Breast epithelium (tissue), 3 donors: ENCODE results near the gene ZMYND15.

Source experiments
- CTCF ChIP-seq, 3 donors: fragments of 450-650 bp; IDR thresholded peaks; one replicate each; pipeline ENCODE4 v1.5.1; 2016 to 2017; ENCODE audit warnings: antibody characterized with exemption in 3 of 3, mild to moderate bottlenecking in 3 of 3, moderate library complexity in 3 of 3
- POLR2A ChIP-seq: fragments of 450-650 bp; IDR thresholded peaks from one replicate; pipeline ENCODE4 v1.6.1; 2016; ENCODE audit warnings: antibody characterized with exemption, mild to moderate bottlenecking, moderate library complexity
- POLR2AphosphoS5 ChIP-seq, 3 donors: sonication (generic); formaldehyde crosslinking; IDR thresholded peaks; one replicate each; pipeline ENCODE4 v1.6.1; 2017; ENCODE audit warnings: antibody characterized with exemption in 3 of 3

GRCh38 chr17:4744999-4745969 is 5.7 kb downstream of the ZMYND15 start:
- TF ChIP-seq POLR2A (no peak), CTCF (IDR thresholded peaks at IDR 0.05) (no peak), POLR2AphosphoS5 (IDR thresholded peaks at IDR 0.05) (no peak)
